ENCODE data around the gene HNF1B.
A peak's percentile ranks its signal among the peaks of the same experiment; 100 is the strongest.

- peak; percentile 79 for TF ChIP-seq CTCF (IDR thresholded peaks at IDR 0.05; ENCODE audit: low read depth, low read length, missing input control)
- no peak for TF ChIP-seq FOXA2 (IDR thresholded peaks at IDR 0.05)
- TF ChIP-seq SP1 (IDR thresholded peaks at IDR 0.05), result no peak
- TF ChIP-seq, protein P1, sequence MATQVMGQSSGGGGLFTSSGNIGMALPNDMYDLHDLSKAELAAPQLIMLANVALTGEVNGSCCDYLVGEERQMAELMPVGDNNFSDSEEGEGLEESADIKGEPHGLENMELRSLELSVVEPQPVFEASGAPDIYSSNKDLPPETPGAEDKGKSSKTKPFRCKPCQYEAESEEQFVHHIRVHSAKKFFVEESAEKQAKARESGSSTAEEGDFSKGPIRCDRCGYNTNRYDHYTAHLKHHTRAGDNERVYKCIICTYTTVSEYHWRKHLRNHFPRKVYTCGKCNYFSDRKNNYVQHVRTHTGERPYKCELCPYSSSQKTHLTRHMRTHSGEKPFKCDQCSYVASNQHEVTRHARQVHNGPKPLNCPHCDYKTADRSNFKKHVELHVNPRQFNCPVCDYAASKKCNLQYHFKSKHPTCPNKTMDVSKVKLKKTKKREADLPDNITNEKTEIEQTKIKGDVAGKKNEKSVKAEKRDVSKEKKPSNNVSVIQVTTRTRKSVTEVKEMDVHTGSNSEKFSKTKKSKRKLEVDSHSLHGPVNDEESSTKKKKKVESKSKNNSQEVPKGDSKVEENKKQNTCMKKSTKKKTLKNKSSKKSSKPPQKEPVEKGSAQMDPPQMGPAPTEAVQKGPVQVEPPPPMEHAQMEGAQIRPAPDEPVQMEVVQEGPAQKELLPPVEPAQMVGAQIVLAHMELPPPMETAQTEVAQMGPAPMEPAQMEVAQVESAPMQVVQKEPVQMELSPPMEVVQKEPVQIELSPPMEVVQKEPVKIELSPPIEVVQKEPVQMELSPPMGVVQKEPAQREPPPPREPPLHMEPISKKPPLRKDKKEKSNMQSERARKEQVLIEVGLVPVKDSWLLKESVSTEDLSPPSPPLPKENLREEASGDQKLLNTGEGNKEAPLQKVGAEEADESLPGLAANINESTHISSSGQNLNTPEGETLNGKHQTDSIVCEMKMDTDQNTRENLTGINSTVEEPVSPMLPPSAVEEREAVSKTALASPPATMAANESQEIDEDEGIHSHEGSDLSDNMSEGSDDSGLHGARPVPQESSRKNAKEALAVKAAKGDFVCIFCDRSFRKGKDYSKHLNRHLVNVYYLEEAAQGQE (IDR thresholded peaks at IDR 0.05), result no peak
- TF ChIP-seq TAF1 (conservative IDR thresholded peaks at IDR 0.05), result no peak
- TF ChIP-seq YY1 (IDR thresholded peaks at IDR 0.05), result peak; percentile 19
- TF ChIP-seq RAD21 (IDR thresholded peaks at IDR 0.05), result peak; percentile 87 to 94
- TF ChIP-seq, protein P2, sequence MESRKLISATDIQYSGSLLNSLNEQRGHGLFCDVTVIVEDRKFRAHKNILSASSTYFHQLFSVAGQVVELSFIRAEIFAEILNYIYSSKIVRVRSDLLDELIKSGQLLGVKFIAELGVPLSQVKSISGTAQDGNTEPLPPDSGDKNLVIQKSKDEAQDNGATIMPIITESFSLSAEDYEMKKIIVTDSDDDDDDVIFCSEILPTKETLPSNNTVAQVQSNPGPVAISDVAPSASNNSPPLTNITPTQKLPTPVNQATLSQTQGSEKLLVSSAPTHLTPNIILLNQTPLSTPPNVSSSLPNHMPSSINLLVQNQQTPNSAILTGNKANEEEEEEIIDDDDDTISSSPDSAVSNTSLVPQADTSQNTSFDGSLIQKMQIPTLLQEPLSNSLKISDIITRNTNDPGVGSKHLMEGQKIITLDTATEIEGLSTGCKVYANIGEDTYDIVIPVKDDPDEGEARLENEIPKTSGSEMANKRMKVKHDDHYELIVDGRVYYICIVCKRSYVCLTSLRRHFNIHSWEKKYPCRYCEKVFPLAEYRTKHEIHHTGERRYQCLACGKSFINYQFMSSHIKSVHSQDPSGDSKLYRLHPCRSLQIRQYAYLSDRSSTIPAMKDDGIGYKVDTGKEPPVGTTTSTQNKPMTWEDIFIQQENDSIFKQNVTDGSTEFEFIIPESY (IDR thresholded peaks at IDR 0.05), result no peak
- no peak for TF ChIP-seq MAX (IDR thresholded peaks at IDR 0.05)
- no peak for TF ChIP-seq EGR1 (IDR thresholded peaks at IDR 0.05; ENCODE audit: low read depth in 2 of 2)
These were observed 43.4 kb downstream of the HNF1B start for GRCh38 chr17:37701496-37701898.
